ENCODE results near the gene KPNA5. TPM values are rescaled to one million over a fixed set of nuclear protein-coding genes. Genes with fewer than 3 reads are reported as not detected.
A peak's percentile ranks its signal among the peaks of the same experiment; 100 is the strongest.

The KPNA5 gene
- polyA plus RNA-seq, 1 experiment, result 8.4 TPM

- Histone ChIP-seq H3K4me3 (ENCODE audit: low read depth, low read length) (no peak overlapping the region), H3K27ac (ENCODE audit: low read depth, low read length) (no peak overlapping the region), H3K9me3 (ENCODE audit: control insufficient read depth, insufficient read depth, low read length) (no peaks in the 10 kb centered on the region), H3K27me3 (ENCODE audit: control insufficient read depth, insufficient read depth, low read length) (no peaks in the 10 kb centered on the region)
- ChIA-PET POLR2A (no interaction called here), CTCF (no interaction called here)
- no peak for DNase-seq (ENCODE audit: low read depth, low spot score)
- no peak for TF ChIP-seq CTCF (IDR thresholded peaks at IDR 0.05; ENCODE audit: low read depth, low read length)
These were observed 92.9 kb downstream of the KPNA5 start for GRCh38 chr6:116773886-116774285.

- no peak overlapping the region for H3K27ac ChIP-seq (ENCODE audit: low read depth, low read length)
- CTCF ChIA-PET, result interaction anchor here (0.6 to 3.1 kb wide), 13 partner anchors 9 to 195 kb away, joined by 3 to 59 read pairs (median 4); partner anchors contain the start of gene FAM162B
- TF ChIP-seq CTCF (IDR thresholded peaks at IDR 0.05; ENCODE audit: low read depth, low read length), result peak; percentile 50
- no peaks in the 10 kb centered on the region for H3K9me3 ChIP-seq (ENCODE audit: control insufficient read depth, insufficient read depth, low read length)
- no peaks in the 10 kb centered on the region for H3K27me3 ChIP-seq (ENCODE audit: control insufficient read depth, insufficient read depth, low read length)
- no peak for DNase-seq (ENCODE audit: low read depth, low spot score)
- H3K4me3 ChIP-seq (ENCODE audit: low read depth, low read length), result no peak overlapping the region
- POLR2A ChIA-PET, result no interaction called here
These were observed 98.7 kb downstream of the KPNA5 start for GRCh38 chr6:116779573-116780164.

GRCh38 chr6:116783852-116784251 lies 102.8 kb downstream of the KPNA5 start:
- no peak overlapping the region for H3K27ac ChIP-seq (ENCODE audit: low read depth, low read length)
- POLR2A ChIA-PET, result no interaction called here
- CTCF ChIA-PET, result interaction anchor here (1.6 to 1.9 kb wide), 2 partner anchors 59 to 64 kb away, joined by 3 to 7 read pairs; no protein-coding TSS in a partner anchor
- no peaks in the 10 kb centered on the region for H3K9me3 ChIP-seq (ENCODE audit: control insufficient read depth, insufficient read depth, low read length)
- no peak for DNase-seq (ENCODE audit: low read depth, low spot score)
- H3K27me3 ChIP-seq (ENCODE audit: control insufficient read depth, insufficient read depth, low read length), result no peaks in the 10 kb centered on the region
- no peak for TF ChIP-seq CTCF (IDR thresholded peaks at IDR 0.05; ENCODE audit: low read depth, low read length)
- no peak overlapping the region for H3K4me3 ChIP-seq (ENCODE audit: low read depth, low read length)

Other genes starting within 250 kb of the KPNA5 start
- 0.51 and 0.81 TPM in 2 replicates for gene CALHM6, start 219.8 kb upstream of the KPNA5 start, polyA plus RNA-seq (2011; rRNA removed)
- gene CALHM5, start 169.6 kb upstream of the KPNA5 start, polyA plus RNA-seq (2011; rRNA removed), result 6.8 and 7.7 TPM in 2 replicates
- 0.19 TPM in 1 of 2 replicates, not detected in the other for gene TRAPPC3L, start 135.5 kb upstream of the KPNA5 start, polyA plus RNA-seq (2011; rRNA removed)
- gene CALHM4, start 127.5 kb upstream of the KPNA5 start, polyA plus RNA-seq (2011; rRNA removed), result 0.11 TPM in 1 of 2 replicates, not detected in the other
- gene RWDD1, start 109.7 kb upstream of the KPNA5 start, polyA plus RNA-seq (2011; rRNA removed), result 43.0 and 56.9 TPM in 2 replicates
- 0.09 and 0.11 TPM in 2 replicates for gene RSPH4A, start 64.7 kb upstream of the KPNA5 start, polyA plus RNA-seq (2011; rRNA removed)
- 6.9 and 11.9 TPM in 2 replicates for gene ZUP1, start 12.4 kb upstream of the KPNA5 start, polyA plus RNA-seq (2011; rRNA removed)
- gene FAM162B, start 84.5 kb downstream of the KPNA5 start, polyA plus RNA-seq (2011; rRNA removed), result 7.8 and 10.9 TPM in 2 replicates
- gene GPRC6A, start 147.9 kb downstream of the KPNA5 start, polyA plus RNA-seq (2011; rRNA removed), result not detected in 2 replicates
- not detected in 2 replicates for gene RFX6, start 196.0 kb downstream of the KPNA5 start, polyA plus RNA-seq (2011; rRNA removed)

Data from AG04450 (cell line).